Measurements from ENCODE around the gene MAGI1. TPM values are rescaled to one million over a fixed set of nuclear protein-coding genes. Genes with fewer than 3 reads are reported as not detected.

Gene MAGI1
- polyA plus RNA-seq, 1 donor, result 31.2 TPM

DNA sequence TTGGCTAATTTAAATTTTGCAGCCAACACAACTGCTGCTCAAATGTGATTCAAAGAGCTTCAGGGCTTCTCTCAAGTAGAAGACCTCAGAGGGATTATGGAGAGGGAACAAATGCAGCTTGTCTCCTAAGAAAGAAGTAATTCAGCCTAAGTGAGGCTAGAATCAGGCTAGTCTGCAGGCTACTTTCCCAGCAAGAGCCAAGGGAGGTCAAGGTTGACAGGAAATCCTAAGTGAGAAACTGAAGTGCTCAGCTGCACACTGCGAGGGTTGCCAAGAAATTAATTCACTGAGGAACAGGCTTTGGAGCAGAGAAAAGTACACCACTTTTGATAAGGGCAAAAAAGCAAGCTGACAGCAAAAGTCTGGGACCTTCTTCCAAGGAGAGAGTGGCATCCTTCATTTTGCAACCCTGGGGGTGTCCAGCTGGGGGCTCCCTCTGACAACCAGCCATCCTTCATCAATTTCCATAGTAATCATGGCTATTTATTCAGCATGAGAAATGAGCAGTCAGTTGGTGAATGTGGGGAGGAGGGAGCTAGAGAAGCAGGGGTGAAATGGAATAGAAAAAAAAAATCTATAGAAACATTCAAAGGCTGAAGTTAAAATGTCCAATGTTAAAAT lies 704.6 kb downstream of the MAGI1 start:
- peaks cover 2% of the 10 kb centered on the region for H3K27me3 ChIP-seq (ENCODE audit: control insufficient read depth, insufficient read depth, low read length)
- no peaks in the 10 kb centered on the region for H3K36me3 ChIP-seq (ENCODE audit: control insufficient read depth, insufficient read depth, low read length)
- no peaks in the 10 kb centered on the region for H3K4me1 ChIP-seq (ENCODE audit: control insufficient read depth, insufficient read depth, low read length)
- no peaks in the 10 kb centered on the region for H3K9me3 ChIP-seq (ENCODE audit: control insufficient read depth, low read depth, low read length)
- no peak overlapping the region for H3K4me3 ChIP-seq (ENCODE audit: low read length)
- DNase-seq, result peak; percentile 10 to 13
- H3K27ac ChIP-seq (ENCODE audit: low read length), result no peak overlapping the region
- no CpG with 5 or more reads among the region's 1 CpG for WGBS (ENCODE audit: insufficient coverage, low lambda C conversion rate)

DNA sequence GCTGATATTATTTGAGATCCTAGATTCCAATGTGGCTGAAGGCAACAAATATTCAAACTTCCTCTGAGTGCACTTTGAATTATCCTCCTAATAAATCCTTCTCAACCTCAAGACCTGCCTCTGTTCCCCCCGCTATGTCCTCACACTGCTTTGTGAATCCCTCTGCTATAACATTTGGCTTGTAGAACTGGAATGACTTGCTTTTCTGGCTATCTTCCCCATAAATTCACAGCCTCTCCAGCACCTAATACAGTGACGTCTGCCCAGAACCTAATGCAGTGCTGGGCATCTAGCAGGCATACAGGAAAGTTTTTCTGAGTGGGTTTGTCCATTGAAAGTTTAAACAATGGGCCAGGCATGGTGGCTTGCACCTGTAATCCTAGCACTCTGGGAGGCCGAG lies 707.0 kb downstream of the MAGI1 start:
- Histone ChIP-seq H3K9me3 (ENCODE audit: control insufficient read depth, low read depth, low read length) (no peaks in the 10 kb centered on the region), H3K27ac (ENCODE audit: low read length) (no peak overlapping the region), H3K4me1 (ENCODE audit: control insufficient read depth, insufficient read depth, low read length) (no peaks in the 10 kb centered on the region), H3K4me3 (ENCODE audit: low read length) (no peak overlapping the region), H3K27me3 (ENCODE audit: control insufficient read depth, insufficient read depth, low read length) (peaks cover 2% of the 10 kb centered on the region), H3K36me3 (ENCODE audit: control insufficient read depth, insufficient read depth, low read length) (no peaks in the 10 kb centered on the region)
- WGBS (ENCODE audit: insufficient coverage, low lambda C conversion rate), result no CpG with 5 or more reads among the region's 3 CpGs
- no peak for DNase-seq

DNA sequence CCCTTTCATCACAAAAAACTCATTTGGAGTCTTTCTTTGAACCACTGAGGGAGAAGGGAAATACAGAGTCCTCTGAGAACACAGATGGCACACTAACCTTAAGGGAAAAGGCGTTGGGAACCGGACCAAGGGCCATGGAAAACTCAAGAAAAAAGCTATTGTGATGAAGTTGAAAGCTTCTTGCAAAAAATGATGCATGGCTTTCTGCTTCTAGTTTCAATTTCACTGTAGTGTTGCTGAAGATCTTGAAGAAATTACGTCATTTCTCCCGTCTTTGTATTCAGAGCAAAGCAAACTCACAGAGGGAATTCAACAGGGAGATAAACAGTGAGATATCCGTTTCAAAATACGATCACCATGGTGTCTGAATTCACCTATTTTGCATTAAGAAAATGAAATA lies 708.6 kb downstream of the MAGI1 start:
- H3K4me3 ChIP-seq (ENCODE audit: low read length), result no peak overlapping the region
- no peaks in the 10 kb centered on the region for H3K4me1 ChIP-seq (ENCODE audit: control insufficient read depth, insufficient read depth, low read length)
- no peak for DNase-seq
- 89% methylated on average over 3 of the region's 6 CpGs for WGBS (ENCODE audit: insufficient coverage, low lambda C conversion rate)
- no peak overlapping the region for H3K27ac ChIP-seq (ENCODE audit: low read length)
- no peaks in the 10 kb centered on the region for H3K27me3 ChIP-seq (ENCODE audit: control insufficient read depth, insufficient read depth, low read length)
- no peaks in the 10 kb centered on the region for H3K36me3 ChIP-seq (ENCODE audit: control insufficient read depth, insufficient read depth, low read length)
- H3K9me3 ChIP-seq (ENCODE audit: control insufficient read depth, low read depth, low read length), result no peaks in the 10 kb centered on the region

DNA sequence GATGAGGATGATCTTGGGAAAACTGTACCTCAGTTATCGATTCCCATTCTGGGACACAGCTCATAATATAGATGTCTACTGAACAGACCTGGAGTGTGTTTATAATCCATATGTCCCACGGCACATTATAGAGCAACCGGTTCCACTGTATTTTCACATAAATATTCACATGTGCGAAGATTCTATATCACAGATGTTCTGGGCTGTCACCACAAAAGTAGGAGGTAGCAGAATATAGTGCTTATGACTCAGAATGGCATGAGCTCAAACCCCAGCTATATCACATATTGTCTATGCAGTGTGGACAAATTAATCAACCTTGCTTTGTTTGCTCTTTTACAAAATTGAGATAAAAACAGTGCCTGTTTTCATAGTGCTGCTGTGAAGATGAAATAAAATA lies 710.6 kb downstream of the MAGI1 start:
- no peak overlapping the region for H3K27ac ChIP-seq (ENCODE audit: low read length)
- DNase-seq, result no peak
- no peak overlapping the region for H3K4me3 ChIP-seq (ENCODE audit: low read length)
- WGBS (ENCODE audit: insufficient coverage, low lambda C conversion rate), result no CpG with 5 or more reads among the region's 4 CpGs
- H3K36me3 ChIP-seq (ENCODE audit: control insufficient read depth, insufficient read depth, low read length), result no peaks in the 10 kb centered on the region
- no peaks in the 10 kb centered on the region for H3K9me3 ChIP-seq (ENCODE audit: control insufficient read depth, low read depth, low read length)
- H3K27me3 ChIP-seq (ENCODE audit: control insufficient read depth, insufficient read depth, low read length), result no peaks in the 10 kb centered on the region
- no peaks in the 10 kb centered on the region for H3K4me1 ChIP-seq (ENCODE audit: control insufficient read depth, insufficient read depth, low read length)

DNA sequence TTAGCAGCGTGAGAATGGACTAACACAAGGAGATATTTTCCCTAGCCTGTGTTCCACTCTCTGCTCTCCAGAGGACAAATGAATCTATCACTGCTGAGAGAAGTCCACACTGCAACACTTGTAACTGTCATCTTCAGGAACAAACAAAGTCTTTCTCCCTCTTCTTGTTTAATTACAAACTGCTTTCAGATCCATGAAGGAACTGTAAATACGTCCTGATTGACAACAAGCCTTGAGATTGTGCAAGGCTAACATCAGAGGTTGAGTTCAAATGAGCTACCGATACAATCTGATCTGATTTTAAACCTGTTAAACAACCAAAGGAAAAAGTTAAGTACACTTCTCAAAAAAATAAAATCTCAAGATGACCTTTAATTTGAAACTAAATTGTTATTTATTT lies 712.1 kb downstream of the MAGI1 start:
- H3K4me3 ChIP-seq (ENCODE audit: low read length), result no peak overlapping the region
- H3K27me3 ChIP-seq (ENCODE audit: control insufficient read depth, insufficient read depth, low read length), result no peaks in the 10 kb centered on the region
- no peaks in the 10 kb centered on the region for H3K36me3 ChIP-seq (ENCODE audit: control insufficient read depth, insufficient read depth, low read length)
- H3K4me1 ChIP-seq (ENCODE audit: control insufficient read depth, insufficient read depth, low read length), result no peaks in the 10 kb centered on the region
- no peak for DNase-seq
- H3K27ac ChIP-seq (ENCODE audit: low read length), result no peak overlapping the region
- 86% methylated on average over 1 of the region's 3 CpGs for WGBS (ENCODE audit: insufficient coverage, low lambda C conversion rate)
- no peaks in the 10 kb centered on the region for H3K9me3 ChIP-seq (ENCODE audit: control insufficient read depth, low read depth, low read length)

DNA sequence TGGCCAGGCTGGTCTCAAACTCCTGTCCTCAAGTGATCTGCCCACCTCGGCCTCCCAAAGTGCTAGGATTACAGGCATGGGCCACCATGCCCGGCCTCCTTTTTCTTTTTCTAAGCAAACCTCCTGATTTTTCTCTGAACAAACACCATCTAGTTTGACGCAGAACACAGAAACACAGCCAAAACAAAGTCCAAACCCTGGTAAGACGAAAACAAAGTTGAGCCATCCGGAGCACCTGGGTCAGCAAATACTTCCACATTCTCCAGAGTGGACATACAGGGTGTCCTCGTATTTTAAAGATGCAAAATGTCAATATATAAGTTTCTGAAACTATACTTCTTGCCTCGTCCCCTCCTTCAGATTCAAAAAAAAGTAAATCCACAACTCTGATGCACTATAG lies 715.8 kb downstream of the MAGI1 start:
- H3K27ac ChIP-seq (ENCODE audit: low read length), result no peak overlapping the region
- H3K4me1 ChIP-seq (ENCODE audit: control insufficient read depth, insufficient read depth, low read length), result no peaks in the 10 kb centered on the region
- no CpG with 5 or more reads among the region's 7 CpGs for WGBS (ENCODE audit: insufficient coverage, low lambda C conversion rate)

DNA sequence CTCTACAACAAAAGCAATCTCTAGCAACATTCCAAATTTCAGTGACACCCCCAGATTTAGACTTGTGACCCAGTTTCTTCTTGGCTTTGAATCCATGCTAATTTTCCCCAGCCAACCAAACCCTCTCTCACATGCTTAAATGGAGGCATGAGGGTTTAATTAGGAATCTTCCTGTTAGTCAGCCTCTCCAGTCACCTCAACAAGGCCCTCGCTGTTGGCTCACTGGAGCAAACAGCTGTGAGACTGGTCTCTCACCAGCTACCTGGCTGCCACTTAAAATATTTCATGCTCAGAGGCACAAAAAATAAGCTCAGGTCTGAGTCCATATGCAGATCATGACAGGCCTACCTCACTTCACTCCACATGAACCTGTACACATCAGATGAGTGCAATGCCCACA lies 720.5 kb downstream of the MAGI1 start:
- no peak for DNase-seq
- Histone ChIP-seq H3K4me3 (ENCODE audit: low read length) (no peak overlapping the region), H3K27ac (ENCODE audit: low read length) (no peak overlapping the region), H3K27me3 (ENCODE audit: control insufficient read depth, insufficient read depth, low read length) (no peaks in the 10 kb centered on the region), H3K36me3 (ENCODE audit: control insufficient read depth, insufficient read depth, low read length) (no peaks in the 10 kb centered on the region), H3K4me1 (ENCODE audit: control insufficient read depth, insufficient read depth, low read length) (no peaks in the 10 kb centered on the region), H3K9me3 (ENCODE audit: control insufficient read depth, low read depth, low read length) (peaks cover 3% of the 10 kb centered on the region)
- whole genome bisulfite sequencing (ENCODE audit: insufficient coverage, low lambda C conversion rate), result no CpG with 5 or more reads among the region's 1 CpG

More for the DNA sequence above, 715.8 kb downstream of the MAGI1 start:
- Histone ChIP-seq H3K9me3 (ENCODE audit: control insufficient read depth, low read depth, low read length) (no peaks in the 10 kb centered on the region), H3K4me3 (ENCODE audit: low read length) (no peak overlapping the region), H3K36me3 (ENCODE audit: control insufficient read depth, insufficient read depth, low read length) (no peaks in the 10 kb centered on the region), H3K27me3 (ENCODE audit: control insufficient read depth, insufficient read depth, low read length) (no peaks in the 10 kb centered on the region)
- DNase-seq, result no peak

DNA sequence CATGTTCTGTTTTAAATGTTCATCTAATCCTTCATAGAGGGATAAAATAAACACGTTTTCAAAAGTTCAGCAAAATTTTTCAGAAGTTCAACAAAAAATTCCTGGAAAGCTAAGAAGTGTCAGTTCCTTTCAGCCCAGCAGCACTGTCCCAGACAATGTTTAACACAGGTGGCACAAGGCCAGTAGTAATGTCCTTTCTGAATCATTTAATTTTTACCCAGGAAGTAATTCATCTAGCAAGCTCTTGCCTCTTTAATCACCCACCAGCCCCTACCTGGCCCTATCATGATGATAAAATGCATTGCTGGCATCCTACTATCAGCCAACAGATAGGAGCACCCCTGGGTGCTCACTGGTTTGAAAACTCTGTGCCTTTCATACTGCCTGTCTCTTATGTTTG lies 723.8 kb downstream of the MAGI1 start:
- WGBS (ENCODE audit: insufficient coverage, low lambda C conversion rate), result 80% methylated on average over 1 of the region's 1 CpG
- H3K4me1 ChIP-seq (ENCODE audit: control insufficient read depth, insufficient read depth, low read length), result no peaks in the 10 kb centered on the region
- H3K27me3 ChIP-seq (ENCODE audit: control insufficient read depth, insufficient read depth, low read length), result no peaks in the 10 kb centered on the region
- H3K36me3 ChIP-seq (ENCODE audit: control insufficient read depth, insufficient read depth, low read length), result no peaks in the 10 kb centered on the region
- H3K27ac ChIP-seq (ENCODE audit: low read length), result no peak overlapping the region
- DNase-seq, result no peak
- H3K9me3 ChIP-seq (ENCODE audit: control insufficient read depth, low read depth, low read length), result peaks cover 3% of the 10 kb centered on the region
- no peak overlapping the region for H3K4me3 ChIP-seq (ENCODE audit: low read length)

DNA sequence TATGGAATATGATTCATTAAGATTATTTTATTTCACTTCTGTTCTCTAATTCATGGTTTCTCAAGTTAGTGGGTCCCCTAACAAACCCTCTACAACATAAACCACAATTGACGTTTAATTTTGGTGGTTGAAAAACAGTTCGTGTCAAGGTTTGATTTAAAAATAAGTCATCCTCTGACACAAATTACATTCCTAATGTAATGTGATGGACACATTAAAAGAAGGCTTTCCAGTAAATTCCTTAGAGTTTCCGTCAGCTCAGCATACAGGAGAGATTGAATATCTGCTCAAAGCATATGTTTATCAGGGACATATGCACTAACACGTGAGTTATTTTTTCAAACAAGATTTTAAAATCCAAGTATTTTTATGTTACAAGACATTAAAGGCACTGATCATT lies 724.4 kb downstream of the MAGI1 start:
- Histone ChIP-seq H3K27ac (ENCODE audit: low read length) (no peak overlapping the region), H3K27me3 (ENCODE audit: control insufficient read depth, insufficient read depth, low read length) (no peaks in the 10 kb centered on the region), H3K9me3 (ENCODE audit: control insufficient read depth, low read depth, low read length) (peaks cover 3% of the 10 kb centered on the region), H3K4me3 (ENCODE audit: low read length) (no peak overlapping the region), H3K4me1 (ENCODE audit: control insufficient read depth, insufficient read depth, low read length) (no peaks in the 10 kb centered on the region), H3K36me3 (ENCODE audit: control insufficient read depth, insufficient read depth, low read length) (no peaks in the 10 kb centered on the region)
- WGBS (ENCODE audit: insufficient coverage, low lambda C conversion rate), result 100% methylated on average over 2 of the region's 4 CpGs
- DNase-seq, result no peak

DNA sequence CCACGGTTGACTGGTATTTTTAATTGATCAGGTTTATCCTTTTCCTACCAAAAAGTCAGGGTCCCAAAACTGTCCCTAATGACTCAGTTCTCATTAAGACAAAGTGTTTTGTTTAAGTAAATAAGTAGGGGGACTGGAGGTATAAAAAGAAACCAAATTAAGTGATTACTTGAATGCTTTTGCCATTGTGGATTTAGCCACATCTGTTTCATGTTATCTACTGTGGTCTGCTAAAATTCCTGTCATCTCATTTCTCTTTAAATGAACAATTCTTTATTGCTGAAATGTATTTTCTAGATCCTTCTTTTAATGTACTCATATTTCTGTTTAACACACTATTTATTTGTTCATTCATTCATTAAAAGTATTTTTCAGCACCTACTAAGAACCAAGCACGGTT lies 725.1 kb downstream of the MAGI1 start:
- Histone ChIP-seq H3K9me3 (ENCODE audit: control insufficient read depth, low read depth, low read length) (peaks cover 3% of the 10 kb centered on the region), H3K27me3 (ENCODE audit: control insufficient read depth, insufficient read depth, low read length) (no peaks in the 10 kb centered on the region), H3K4me1 (ENCODE audit: control insufficient read depth, insufficient read depth, low read length) (no peaks in the 10 kb centered on the region), H3K36me3 (ENCODE audit: control insufficient read depth, insufficient read depth, low read length) (no peaks in the 10 kb centered on the region), H3K27ac (ENCODE audit: low read length) (no peak overlapping the region), H3K4me3 (ENCODE audit: low read length) (no peak overlapping the region)
- no peak for DNase-seq
- no CpG with 5 or more reads among the region's 2 CpGs for WGBS (ENCODE audit: insufficient coverage, low lambda C conversion rate)

DNA sequence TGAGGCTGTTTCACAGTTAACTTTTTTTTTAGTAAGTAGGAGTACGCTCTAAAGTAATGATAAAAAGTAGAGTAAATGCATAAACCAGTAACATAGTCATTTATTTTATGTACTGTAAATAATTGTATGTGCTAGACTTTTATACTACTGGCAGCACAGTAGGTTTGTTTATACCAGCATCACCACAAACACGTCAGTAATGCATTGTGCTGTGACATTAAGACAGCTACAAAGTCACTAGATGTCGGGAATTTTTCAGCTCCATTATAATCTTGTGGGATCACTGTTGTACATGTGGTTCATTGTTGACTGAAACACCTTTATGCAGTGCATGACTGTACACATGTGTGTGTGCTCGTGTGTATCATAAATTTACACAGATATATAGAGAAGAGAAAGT lies 732.9 kb downstream of the MAGI1 start:
- no peaks in the 10 kb centered on the region for H3K4me1 ChIP-seq (ENCODE audit: control insufficient read depth, insufficient read depth, low read length)
- no peak overlapping the region for H3K27ac ChIP-seq (ENCODE audit: low read length)
- no peak for DNase-seq
- no peaks in the 10 kb centered on the region for H3K9me3 ChIP-seq (ENCODE audit: control insufficient read depth, low read depth, low read length)
- no peak overlapping the region for H3K4me3 ChIP-seq (ENCODE audit: low read length)
- 88% methylated on average over 1 of the region's 4 CpGs for WGBS (ENCODE audit: insufficient coverage, low lambda C conversion rate)
- no peaks in the 10 kb centered on the region for H3K36me3 ChIP-seq (ENCODE audit: control insufficient read depth, insufficient read depth, low read length)
- H3K27me3 ChIP-seq (ENCODE audit: control insufficient read depth, insufficient read depth, low read length), result no peaks in the 10 kb centered on the region

All from large intestine (tissue), 3 donors.